HG02571 (cell line): ENCODE data around the gene PIERCE2.
"Not testable (repeated sequence)": the region's sequence is repeated elsewhere in the genome, so short reads cannot be mapped to it uniquely, and the experiment has no call there.

Source experiments
- ATAC-seq: cut with Tn5 transposase; IDR thresholded peaks from one replicate; pipeline ENCODE4 v1.9.1; 2021; ENCODE audit warnings: mild to moderate bottlenecking, moderate library complexity; ENCODE audit not compliant: unreplicated experiment

Gene PIERCE2

GRCh38 chr15:55422089-55422488 is 13.8 kb downstream of the PIERCE2 start:
- ATAC-seq: no peak

DNA sequence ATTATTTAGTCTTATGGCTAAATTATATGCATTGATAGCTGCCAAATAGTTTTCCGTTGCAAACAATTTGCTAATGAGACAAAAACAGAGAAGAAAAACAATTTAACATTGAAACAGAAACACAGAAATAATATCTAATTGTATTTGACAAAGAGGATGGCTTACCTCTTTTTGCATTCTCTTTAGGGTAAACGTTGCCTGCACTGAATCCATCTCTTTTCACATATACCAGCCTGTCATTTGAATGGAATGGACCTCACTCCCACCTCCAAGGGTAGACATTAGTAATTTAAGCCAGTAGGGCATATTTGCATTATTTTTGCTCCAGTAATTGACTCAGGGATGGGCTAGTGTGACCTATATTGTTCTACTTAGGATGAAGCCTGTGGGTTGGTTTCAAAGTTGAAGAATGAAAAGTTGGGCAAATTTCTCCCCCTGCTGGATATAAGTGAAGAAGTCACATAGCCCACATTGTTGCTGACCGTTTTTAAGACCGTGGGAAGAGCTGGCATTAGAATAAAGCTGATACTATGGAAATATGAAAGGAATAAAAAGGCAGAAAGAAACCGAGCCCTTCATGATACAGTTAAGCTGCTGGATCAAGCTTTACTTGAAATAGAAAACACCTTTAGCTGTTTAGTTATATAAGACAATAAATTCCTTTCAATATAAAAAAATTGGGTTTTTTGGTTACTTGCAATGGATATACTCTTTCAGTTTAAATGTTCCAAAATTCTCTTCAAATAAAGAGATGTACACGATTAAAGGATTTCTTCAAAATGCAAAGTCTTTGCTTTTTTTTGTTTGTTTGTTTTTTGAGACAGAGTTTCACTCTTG is 26.9 kb downstream of the PIERCE2 start:
- no peak for ATAC-seq

DNA sequence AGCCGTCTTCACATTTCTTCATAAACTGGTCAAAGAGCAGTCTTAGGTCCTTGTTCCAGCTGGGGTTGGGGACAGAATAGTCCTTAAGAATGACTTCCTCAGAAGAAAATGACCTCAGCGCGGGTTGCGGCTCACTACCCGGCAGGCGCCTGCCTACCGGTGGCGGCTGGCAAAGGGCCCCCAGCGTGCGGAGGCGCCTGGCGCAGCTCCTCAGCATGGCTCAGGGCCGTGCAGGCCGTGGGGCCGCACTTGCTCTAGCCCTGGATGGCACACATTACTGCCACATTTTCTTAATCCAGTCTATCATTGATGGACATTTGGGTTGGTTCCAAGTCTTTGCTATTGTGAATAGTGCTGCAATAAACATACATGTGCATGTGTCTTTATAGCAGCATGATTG is 34.8 kb downstream of the PIERCE2 start:
- not testable (repeated sequence) for ATAC-seq

- not testable (repeated sequence) for ATAC-seq
These were observed 37.6 kb downstream of the PIERCE2 start for GRCh38 chr15:55445936-55446335.

DNA sequence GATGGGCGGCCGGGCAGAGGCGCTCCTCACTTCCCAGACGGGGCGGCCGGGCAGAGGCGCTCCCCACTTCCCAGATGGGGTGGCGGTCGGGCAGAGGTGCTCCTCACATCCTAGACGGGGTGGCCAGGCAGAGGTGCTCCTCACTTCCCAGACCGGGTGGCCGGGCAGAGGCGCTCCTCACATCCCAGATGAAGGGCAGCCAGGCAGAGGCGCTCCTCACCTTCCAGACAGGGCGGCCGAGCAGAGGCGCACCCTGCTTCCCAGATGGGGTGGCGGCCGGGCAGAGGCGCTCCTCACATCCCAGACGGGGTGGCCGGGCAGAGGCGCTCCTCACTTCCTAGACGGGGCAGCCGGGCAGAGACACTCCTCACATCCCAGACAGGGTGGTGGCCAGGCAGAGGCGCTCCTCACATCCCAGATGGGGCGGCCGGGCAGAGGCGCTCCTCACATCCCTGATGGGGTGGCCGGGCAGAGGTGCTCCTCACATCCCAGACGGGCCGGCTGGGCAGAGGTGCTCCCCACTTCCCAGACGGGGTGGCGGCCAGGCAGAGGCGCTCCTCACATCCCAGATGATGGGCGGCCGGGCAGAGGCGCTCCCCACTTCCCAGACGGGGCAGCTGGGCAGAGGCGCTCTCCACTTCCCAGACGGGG is 38.2 kb downstream of the PIERCE2 start:
- not testable (repeated sequence) for ATAC-seq

DNA sequence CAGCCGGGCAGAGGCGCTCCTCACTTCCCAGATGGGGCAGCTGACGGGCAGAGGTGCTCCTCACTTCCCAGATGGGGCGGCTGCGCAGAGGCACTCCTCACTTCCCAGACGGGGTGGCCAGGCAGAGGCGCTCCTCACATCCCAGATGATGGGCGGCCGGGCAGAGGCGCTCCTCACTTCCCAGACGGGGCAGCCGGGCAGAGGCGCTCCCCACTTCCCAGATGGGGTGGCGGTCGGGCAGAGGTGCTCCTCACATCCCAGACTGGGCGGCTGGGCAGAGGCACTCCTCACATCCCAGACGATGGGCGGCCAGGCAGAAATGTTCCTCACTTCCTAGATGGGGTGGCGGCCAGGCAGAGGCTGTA is 38.7 kb downstream of the PIERCE2 start:
- not testable (repeated sequence) for ATAC-seq

DNA sequence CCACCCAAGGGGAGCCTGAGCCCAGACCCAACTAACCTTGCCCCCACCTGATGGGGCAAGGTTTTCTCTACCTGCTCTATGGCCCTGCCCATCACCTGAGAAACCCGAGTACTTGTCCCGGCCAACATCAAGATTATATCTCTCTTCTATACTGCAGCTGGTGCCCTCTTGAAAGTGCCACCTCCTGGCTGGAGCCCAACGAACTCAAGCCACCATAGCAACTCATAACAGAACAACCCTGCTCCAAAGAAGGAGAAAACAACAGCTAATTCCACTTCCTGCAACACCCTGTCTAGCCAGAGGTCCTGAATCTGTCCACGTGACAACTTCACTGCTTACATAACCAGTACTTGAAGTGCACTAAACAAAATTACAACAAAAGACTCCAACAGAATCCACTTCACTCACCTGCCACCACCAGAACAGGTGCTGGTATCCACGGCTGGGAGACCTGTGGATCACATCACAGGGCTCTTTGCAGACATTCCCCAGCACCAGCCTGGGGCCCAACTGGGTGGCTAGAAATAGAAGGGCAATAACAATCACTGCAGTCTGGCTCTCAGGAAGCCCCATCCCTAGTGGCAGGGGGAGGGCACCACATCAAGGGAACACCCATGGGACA is 49.2 kb downstream of the PIERCE2 start:
- no peak for ATAC-seq

GRCh38 chr15:55461447-55461846 is 53.2 kb downstream of the PIERCE2 start:
- ATAC-seq: no peak

DNA sequence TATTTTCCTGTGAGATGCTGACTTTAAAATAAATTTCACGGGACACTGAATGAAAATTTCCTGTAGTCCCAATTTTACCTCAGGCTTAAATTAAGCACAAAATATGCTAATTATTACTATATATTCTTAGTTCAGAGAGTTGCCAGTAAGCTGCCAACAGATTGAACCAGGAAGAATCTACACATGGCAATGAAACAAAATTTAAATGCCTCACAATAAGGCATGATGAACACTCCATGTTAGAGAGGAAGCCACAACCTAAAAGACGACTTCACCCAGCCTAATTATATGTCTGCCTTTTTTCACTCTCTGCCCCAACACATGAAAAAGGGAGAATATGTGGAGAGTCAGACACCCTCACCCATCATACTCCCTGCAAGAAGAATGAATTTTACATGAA is 60.0 kb downstream of the PIERCE2 start:
- ATAC-seq: no peak
